Measurements from ENCODE around the gene ADAMTS17. TPM values are rescaled to one million over a fixed set of nuclear protein-coding genes. Genes with fewer than 3 reads are reported as not detected.
A peak's percentile ranks its signal among the peaks of the same experiment; 100 is the strongest.
"Not testable (repeated sequence)": the region's sequence is repeated elsewhere in the genome, so short reads cannot be mapped to it uniquely, and the experiment has no call there.

Gene ADAMTS17
- total RNA-seq, 1 donor from 2014 or later: 17.0 TPM

DNA sequence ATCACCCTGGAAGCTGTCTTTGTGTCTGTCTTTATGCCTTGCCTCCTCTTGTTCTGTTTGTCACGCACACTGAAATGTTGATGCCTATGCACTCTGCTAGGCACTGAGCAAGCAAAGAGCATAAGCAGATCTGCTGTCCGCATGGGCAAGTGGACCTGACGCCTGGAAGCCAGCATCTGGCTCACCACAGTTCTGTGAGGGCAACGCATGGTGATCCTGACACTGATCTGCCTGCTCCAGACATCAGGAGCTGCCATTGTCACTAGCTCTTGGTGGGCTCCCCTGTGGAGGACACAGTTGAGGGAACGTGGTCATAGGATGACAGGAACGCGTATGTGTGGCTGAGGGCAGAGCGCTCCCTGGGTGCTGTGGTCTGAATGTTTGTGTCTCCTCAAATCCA is 234.6 kb downstream of the ADAMTS17 start:
- DNase-seq: no peak

DNA sequence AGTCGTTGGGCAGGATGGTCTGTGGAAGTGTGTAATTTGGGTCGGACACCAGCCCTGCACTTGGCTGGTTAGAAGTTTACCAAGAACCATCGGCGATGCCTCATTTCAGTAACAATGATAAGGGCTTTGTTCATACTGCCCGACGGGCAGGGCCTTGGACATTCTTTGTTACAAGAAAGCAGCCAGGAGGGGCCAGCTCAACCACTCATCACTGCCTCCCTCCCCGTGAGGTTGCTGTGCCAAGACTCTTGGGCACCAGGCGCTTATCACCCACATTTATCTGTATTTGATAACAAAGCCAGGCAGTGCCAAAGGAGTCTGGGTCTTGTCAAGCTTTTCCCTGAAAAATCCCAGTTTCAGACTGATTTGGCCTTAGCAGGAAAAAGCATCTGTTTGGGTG is 235.0 kb downstream of the ADAMTS17 start:
- DNase-seq: no peak

DNA sequence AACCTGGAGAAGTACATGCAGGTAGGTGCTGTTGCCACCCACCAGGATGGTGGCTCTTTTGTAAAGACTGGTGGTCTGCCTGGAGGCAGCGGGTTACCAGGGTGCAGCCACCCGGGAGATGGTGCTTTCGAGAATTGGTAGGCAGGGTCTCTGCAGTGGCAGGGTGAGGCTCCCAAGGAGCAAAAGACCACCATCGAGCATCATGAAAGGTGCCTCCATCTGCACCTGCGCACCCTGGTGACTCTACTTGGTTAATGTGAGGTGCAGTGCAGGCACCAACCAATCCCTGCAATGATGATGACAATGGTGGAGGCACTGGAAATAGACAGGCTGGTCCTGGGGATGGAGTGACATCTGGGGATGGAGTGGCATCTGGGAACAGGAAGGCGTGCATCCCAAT is 236.7 kb downstream of the ADAMTS17 start:
- DNase-seq: no peak

DNA sequence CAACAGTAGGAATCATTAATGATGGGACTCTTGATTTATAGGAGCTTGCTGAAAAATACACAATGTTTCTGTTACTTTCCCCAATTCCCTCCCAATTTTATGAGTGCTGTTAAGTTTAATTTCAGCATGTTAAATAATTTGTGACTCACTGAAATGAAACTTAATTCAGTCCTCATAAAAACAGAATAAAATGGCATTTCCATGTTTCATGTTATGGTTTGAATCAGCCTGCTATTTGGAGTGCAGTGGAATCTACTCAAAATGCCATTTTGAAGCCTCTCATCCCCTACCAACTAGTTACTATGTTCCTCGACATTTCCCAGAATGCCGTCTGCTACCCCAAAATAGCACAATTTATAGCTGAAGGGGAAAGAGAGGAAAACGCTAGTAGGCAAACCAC is 237.5 kb downstream of the ADAMTS17 start:
- peak; percentile 48 for DNase-seq

- DNase-seq: no peak
Measured at GRCh38 chr15:100103828-100104227, 237.9 kb downstream of the ADAMTS17 start.

GRCh38 chr15:100101426-100102089 is 240.2 kb downstream of the ADAMTS17 start:
- DNase-seq: no peak

DNA sequence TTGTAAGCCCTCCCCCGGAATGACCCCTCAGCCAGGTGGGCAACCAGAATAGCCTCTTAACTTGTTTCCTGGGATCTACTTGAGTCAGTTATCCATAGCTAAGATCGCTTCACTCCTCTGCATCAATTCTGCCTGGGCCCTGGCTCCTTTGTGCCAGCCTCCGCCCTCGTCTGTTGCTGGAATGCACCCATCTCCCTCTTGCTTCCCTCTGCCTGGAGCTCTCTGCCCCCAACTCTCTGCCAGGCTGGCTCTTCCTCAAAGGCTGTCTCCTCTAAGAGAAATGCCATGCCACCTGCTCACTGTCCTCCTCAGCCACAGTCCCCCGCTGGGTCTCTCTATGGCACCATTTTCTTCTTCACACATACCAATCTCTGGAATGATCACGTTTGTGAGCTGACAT is 240.8 kb downstream of the ADAMTS17 start:
- no peak for DNase-seq

DNA sequence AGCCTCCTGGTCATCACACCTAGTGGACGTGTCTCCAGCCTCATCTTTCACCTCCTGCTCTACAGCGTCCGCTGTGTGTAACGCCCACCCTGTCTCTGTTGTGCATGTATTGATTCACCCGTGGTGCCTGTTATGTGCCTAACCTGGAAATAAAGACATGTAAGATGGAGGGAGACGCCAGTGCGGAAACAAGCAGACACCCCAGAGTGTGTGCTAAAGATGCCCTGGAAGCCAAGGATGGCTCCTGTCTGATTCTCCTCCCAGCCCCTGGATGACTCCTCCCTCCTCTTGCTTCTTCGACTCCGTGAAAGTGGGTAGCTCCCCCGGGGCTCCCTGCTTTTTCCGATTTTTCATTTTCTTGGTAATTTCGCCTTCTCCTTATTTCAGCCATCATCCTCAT is 241.8 kb downstream of the ADAMTS17 start:
- DNase-seq: no peak

GRCh38 chr15:100098705-100099104 is 243.1 kb downstream of the ADAMTS17 start:
- DNase-seq: no peak

DNA sequence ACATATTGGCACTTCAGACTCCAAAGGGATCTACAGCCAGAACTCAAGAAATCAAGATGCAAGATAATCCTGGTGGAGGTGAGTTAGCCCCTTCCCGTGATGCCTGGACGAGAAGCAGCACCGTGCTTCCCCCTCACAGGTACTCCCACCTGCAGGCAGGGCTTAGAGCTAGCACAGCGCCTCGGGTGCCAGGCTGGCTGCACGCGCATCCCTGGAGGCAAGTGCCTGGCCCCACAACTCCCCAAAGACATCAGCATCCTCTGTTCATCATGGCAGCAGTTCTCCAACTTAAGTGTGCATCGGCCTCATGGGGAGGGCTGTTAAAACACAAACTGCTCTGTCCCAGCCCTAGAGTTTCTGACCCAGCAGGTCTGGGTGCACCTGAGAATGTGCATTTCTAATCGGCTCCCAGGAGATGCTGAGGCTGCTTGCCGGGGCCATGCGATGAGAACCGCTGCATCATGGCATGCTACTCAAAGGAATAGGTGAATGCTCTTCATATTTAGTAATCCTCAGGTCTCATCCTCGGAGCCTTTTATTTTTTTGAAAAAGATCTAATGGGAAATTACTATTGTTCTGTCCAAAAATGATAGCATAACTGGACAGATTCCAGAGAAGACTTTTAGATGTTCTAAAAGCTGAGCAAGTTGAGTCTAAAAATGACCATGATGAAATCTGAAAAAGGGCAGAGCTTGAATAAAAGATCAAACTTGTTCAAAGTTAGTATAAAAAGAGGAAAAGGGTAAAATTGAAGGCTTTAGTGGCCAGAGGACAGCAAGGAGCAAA is 244.2 kb downstream of the ADAMTS17 start:
- DNase-seq: no peak

GRCh38 chr15:100096700-100097099 is 245.1 kb downstream of the ADAMTS17 start:
- no peak for DNase-seq

DNA sequence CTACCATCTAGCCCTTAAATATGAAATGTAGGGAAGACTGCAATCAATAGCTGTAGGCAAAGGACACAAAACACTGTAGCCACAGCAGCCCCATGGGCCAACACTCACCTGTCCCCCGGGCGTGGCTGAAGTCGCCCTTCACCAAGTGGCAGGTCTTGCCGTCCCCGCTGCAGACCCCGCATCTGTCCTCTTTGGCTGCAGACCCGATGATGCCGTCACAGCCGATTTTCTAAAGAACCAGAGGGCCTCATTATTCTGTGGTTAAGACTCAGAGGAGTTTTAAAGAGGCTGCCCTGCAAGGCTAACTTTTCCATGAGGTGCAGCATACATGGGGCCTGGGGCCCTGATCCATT is 245.6 kb downstream of the ADAMTS17 start:
- DNase-seq: no peak

- no peak for DNase-seq
Measured at GRCh38 chr15:100095541-100096247, 246.1 kb downstream of the ADAMTS17 start.

GRCh38 chr15:100094127-100094510 is 247.7 kb downstream of the ADAMTS17 start:
- no peak for DNase-seq

DNA sequence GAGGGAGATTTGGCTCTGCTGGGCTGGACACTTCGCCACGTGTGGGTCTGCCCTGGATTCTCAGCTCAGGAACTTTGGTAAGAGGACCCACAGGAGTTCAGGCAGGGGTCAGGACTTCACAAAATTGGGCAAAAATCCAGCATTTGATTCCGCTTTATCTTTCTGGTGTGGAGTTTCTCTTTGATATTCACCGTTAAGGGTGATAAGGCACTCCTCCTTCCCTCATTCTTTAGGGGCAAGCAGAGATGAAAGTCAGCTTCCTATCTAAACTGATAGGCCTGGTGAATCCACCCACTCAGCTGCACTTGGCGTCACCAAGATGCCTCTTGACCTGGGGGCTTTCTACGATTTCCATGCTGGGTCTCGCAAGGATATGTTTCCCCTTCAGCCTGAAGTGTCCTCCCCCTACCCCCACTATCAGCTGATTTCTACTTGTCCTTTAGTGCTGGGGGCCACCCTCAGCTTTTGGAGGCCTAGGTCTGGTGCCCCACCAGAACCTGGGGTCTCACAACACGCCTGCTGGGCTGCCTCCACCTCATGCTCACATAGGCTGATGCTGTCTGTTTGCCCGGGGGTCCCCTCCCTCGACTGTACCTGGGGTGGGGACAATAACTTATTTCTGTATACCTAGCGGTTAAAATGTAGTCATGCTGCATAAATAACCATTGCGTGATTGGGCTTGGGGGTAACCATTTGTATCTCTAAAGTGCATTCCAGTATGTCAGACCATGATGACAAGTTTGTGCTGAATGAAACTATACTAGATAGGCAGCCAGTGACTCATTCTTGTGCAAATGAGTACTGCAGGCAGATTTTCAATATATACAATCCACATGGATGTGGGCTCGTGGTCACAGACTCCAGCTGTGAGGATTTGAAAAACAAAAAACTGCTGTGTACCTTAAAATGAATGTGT is 248.3 kb downstream of the ADAMTS17 start:
- DNase-seq: no peak

DNA sequence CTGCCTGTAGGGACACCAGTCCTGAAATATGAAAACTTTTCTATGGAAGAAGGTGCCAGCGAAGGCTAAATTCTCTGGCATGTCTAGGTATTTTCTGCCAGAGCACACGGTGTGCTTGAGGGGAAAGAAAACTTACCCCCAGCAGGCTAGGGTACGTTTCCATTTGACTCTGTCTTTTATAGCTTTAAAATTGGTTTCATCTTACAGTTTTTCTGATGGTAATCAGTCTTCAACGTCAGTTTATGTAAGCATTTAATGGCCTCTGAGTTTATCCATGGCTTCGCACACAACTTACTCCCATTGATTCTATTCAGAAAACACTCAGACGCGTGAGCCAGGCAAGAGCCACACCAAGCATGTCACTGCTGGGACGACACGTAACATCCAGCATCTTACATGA is 249.7 kb downstream of the ADAMTS17 start:
- no peak for DNase-seq

- no peak for DNase-seq
Measured at GRCh38 chr15:100090411-100090810, 251.4 kb downstream of the ADAMTS17 start.

- not testable (repeated sequence) for DNase-seq
Measured at GRCh38 chr15:100084042-100084821, 257.5 kb downstream of the ADAMTS17 start.

DNA sequence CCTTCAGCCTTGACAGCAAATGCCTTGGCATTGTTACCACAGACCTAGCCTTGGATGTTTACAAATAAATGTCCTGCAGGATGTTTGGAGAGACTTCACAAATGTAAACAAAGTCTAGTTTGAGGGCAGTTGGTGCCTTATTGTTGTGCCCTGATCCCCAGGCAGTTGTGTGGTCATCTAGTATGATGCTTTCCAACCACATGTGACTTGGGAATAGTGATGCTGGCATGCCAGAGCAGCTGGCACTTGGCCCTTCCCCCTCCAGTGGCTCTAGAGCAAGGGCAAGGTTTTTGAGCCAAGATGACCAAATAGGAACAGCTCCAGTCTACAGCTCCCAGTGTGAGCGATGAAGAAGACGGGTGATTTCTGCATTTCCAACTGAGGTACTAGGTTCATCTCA is 258.2 kb downstream of the ADAMTS17 start:
- DNase-seq: no peak

DNA sequence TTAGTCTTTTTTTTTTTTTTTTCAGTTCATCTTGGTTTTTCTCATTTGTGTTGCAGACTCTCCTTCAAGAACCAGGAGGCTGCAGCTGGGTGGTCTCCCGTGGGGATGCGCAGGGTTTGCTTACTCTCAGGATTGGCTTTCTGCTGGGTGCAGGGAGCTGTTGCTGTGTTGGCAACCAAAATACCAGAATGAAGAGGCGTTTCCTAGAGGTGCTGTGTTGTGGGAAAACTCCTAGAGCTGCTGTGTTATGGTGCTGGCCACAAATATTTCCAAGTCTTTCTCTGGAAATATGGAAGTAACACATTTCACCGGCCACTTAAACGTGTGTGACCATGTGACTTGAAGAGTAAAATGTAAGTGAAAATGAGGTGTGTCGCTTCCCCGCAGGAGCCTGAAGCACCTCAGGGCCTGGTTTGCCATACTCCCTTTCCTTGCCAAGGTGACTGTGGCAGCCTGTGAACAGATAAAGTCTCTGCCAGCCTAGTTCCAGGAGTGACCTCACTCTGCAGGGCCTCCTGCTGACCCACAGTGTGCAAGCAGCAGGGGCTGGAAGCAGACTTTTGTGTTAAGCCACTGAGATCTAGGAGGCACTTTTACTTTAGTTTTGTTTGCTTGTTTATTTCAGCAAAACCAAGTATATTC is 258.9 kb downstream of the ADAMTS17 start:
- DNase-seq: no peak

- DNase-seq: no peak
Measured at GRCh38 chr15:100081454-100081853, 260.3 kb downstream of the ADAMTS17 start.

Measured in skin of body (tissue), 2 donors.